Stimulated activated CD4-positive, alpha-beta T cell treated with anti-CD3 and anti-CD28 coated beads, Interleukin-2, amount 100 ng/mL, for 4 hours (primary cell): ENCODE results near the gene NSUN6.
"Not testable (repeated sequence)": the region's sequence is repeated elsewhere in the genome, so short reads cannot be mapped to it uniquely, and the experiment has no call there.

Experiments used
- DNase-seq: peaks from one replicate; pipeline ENCODE4 v3.0.0-alpha.2; 2020; ENCODE audit warnings: low read depth

The NSUN6 gene

DNA sequence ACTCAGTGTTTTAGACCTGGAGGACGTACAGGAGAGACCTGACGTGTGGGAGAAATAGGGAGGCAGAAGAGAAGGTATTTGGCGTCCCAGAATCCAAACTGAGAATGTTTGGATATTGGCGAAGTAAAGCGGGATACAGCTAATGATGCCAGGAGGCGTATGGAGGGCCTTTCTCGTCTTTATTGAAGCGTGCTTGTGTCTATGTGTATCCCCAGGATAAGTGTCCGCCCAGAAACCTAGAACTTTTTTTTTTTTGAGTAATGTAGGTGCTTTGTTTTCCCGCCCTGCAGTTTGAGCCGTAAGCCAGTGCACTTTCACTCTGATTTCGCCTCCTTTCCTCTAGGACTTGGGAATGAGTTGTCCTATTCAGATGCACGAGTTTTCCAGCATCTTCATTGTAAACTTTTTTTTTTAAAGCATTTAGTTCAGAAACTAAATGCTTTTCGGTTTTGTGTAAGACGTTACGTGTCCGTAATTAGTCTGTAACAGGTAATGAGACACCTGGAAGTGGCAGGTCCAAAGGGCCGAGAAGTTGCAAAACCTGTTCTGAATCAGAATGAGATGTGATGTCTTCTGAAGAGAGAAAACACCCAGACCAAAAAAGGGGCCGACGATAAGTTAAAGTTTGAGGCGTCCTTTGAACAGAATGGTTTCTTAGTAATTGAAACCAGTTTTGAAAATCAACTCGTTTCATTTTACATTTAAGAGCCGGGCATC lies 8.6 kb upstream of the NSUN6 start:
- DNase-seq, result no peak

DNA sequence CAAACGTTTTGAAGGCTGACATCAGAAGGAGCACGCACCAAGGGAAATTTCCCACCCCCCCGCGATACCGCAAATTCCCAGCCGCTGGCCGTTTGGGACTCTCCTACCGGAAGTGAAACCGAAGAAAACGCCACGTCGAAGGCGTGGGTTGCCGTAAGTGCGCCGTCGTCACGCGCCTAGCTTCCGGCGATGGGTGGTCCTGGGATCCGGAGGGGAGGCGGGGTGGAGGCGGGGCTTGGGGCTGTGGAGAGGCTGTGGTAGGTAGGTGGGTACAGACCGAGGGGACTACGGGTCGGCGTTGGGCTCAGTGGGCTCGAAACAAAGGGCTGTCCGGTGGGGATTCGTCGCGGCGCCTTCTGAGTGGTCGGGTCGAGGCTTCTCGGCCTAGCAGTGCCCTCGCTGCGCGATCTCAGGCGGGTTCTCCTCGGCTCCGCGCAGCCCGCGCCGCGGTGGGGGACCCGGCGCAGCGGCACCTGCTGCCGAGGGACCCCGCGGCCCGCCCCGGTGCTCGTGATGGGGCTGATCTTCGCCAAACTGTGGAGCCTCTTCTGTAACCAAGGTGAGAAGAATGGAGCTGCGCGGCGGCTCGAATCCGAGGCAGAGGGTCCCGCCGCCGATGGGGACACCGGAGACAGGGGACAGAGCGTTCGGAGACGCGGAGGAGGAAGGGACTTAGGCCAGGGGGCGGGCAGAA lies 7.9 kb upstream of the NSUN6 start, which contains the start of gene ARL5B:
TSS of gene ARL5B (plus strand) at position 307 of the 694 bp plus-strand sequence. CDS start at position 514, 207 bp downstream.
- DNase-seq, result peak; percentile 95

DNA sequence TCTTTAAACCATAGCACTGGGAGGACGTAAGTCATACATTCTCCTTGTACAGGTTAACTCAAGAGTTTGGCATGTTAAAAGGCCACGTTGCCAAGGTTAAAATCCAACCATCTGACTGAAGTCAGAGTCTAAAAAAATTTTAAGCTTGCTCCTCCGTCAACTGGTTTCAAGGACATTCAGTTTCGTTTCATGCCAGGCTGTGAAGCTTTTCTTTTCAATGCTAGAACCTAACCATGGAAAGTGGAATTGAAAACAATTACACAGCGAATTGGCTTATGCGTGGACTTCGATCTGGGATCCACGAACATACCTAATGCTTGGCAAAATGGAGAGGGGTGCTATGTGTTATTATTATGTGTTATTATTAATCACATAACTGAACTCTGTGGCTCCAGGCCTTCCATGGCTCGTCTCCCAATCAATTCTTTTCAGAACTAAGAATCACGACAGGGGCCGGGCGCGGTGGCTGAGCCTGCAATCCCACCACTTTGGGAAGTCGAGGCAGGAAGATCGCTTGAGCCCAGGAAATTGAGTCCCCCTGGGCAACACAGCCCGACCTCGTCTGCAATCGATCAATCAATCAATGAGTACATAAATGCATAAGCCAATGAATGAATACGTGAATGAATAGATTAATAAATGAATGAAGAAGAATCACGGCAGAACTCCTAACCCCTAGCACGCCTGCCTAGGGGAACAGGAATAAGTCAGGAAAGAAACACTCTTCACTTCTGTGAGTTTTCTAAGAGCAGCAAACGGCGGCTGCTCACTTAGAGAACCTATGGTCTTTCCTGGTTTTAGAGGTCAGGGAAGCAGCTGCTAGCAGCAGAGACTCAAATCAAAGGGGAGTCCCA lies 7.1 kb upstream of the NSUN6 start:
- DNase-seq, result peak; percentile 31

DNA sequence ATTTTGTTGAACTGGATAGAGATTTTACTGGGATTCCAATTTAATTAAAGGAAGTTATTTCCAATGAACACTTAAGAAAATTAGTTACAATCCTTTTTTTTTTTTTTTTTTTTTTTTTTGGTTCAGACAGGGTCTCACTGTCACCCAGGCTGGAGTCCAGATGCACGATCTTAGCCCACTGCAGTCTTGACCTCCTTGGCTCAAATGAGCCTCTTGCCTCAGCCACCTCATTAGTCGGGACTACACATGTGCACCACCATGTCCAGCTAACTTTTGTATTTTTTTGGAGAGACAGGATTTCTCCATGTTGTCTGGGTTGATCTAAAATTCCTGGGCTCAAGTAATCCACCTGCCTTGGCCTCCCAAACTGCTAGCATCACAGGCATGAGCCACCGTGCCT lies 5.3 kb upstream of the NSUN6 start:
- no peak for DNase-seq

DNA sequence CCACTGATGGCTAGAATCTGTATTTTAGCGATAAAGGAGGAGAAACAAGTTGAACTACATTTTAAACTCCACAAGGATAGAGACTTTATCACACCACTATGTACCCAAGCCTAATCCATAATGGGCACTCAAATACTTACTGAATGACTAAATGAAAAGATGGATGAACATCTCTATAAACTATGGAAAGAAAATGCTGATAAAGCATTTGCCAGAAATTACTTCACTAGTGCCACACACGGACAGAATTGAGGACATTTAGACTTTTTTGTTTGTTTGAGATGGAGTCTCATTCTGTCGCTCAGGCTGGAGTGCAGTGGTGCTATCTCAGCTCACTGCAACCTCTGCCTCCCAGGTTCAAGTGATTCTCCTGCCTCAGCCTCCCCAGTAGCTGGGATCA lies 1.7 kb upstream of the NSUN6 start:
- DNase-seq, result no peak

DNA sequence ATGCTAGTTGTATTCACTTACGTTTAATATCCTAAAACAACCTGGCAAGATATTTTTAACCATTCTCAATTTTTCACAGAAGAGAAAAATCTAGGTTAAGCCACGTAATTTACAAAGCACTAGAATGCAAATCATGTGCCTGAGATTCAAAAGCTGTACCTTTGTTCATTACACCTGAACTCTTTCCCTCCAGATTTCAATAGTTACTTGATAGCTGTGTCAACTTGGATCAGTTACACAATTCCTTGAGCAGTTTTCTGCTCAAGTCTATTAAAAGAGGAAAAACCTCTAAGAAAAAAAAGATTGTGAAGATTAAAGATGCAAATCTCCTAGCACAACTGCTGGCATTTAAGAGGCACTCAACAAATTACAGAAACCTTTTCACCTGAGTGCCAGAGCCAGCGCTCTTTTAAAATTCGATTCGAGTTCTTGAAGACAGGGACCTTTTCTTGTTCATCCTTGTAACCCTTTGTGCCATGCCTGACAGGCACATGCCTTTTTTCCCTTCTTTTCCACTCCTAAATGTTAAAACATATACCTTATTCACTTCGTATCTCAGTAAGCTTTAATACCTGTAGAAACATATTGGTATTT lies 886 bp downstream of the NSUN6 start:
- DNase-seq, result no peak

DNA sequence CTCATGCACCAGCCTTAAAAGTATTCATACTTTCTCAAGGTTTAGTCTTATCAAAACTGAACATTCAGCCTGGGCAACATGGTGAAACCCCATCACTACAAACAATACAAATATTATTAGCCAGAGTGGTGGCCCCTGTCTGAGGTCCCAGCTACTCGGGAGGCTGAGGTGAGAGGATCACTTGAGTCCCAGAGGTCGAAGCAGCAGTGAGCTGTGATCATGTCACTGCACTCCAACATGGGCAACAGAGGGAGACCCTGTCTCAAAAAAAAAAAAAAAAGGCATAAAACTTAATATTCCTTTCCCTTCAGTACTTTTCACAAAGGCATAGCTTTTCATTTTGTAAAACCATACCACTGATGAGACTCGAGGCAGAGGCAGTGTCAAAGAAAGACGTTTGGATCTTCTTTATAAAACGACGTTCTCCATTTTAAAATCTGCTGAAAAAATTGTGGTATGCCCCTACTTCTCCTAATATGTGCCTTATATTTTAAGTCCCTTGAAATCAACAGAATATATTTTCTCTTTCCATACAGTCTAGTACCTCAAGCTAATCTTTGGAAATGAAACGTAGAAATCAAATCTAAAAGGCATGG lies 1.9 kb downstream of the NSUN6 start:
- no peak for DNase-seq

DNA sequence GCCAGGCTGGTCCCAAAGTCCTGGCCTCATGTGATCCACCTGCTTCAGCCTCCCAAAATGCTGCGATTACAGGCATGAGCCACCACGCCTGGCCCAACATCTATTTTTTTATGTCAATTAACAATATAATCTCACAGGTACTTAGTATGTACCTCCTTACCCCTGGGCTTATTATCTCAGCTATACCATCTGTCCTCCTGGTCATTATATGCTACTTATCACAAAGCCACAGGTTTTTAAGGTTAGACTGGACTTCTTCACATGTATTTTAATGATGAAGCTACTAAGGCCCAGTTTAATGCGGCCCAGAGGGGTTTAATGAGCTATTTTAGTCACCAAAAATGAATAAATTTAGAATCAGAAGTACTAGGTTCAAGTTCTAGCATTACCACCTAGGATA lies 3.4 kb downstream of the NSUN6 start:
- DNase-seq, result no peak

DNA sequence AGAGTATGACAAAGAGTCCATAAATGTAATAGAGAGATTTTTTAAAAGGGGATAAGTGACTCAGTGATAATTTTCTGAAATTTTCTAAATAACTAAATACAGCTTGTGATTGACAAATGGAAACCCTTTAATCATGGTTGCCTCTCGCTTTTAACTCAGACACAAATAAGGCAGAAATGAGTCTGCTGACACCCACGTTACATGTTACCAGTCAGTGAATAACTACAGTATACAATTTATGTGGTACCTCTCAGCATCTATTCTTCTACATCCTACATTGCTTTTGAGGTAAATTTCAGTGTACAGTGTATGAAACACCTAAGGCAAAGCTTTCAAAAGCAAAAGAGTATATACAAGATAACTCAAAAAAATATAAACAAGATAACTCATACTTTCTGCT lies 4.2 kb downstream of the NSUN6 start:
- no peak for DNase-seq

DNA sequence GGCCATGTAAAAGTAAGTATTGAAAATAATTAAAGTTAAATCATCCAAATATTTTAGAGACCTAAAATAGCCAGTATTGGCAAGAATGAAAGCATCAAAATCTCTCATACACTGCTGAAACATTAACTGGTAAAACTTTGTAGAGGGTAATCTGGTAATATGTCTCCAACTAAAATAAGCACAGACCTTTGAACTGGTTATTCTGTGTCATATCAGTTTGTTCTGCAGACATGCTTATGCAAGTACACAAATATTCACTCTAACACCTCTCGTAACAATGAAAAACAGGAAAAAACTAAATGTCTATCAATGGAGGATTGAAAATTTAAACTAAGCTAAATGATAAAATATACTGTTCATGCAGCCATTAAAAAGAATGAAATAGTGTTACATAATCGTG lies 11.7 kb downstream of the NSUN6 start:
- not testable (repeated sequence) for DNase-seq

DNA sequence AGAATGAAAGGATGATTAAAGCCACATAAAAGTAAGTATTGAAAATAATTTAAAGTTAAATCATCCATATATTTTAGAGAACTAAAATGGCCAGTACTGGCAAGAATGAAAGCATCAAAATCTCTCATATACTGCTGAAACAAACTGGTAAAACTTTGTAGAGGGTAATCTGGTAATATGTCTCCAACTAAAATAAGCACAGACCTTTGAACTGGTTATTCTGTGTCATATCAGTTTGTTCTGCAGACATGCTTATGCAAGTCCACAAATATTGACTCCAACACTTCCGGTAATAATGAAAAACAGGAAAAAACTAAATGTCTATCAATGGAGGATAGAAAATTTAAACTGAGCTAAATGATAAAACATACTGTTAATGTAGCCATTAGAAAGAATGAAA lies 14.0 kb downstream of the NSUN6 start:
- DNase-seq, result not testable (repeated sequence)

DNA sequence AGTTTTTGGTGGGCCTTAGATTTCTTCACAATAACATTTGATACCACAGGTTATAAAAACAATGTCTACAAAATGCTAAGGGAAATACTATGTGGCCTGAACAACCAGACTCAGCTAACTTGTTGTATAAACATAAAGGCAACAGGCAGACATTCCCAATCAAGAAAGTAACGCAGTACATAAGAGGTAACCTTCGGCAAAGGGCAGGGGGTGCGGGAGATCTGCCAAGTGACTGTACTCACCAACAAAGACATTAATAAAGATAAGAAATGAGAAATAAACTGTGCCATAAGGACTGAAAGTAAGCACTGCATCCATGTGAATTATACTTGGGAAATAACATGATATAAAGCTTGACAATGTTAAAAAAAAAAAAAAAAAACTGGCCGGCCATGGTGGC lies 15.4 kb downstream of the NSUN6 start:
- DNase-seq, result no peak

DNA sequence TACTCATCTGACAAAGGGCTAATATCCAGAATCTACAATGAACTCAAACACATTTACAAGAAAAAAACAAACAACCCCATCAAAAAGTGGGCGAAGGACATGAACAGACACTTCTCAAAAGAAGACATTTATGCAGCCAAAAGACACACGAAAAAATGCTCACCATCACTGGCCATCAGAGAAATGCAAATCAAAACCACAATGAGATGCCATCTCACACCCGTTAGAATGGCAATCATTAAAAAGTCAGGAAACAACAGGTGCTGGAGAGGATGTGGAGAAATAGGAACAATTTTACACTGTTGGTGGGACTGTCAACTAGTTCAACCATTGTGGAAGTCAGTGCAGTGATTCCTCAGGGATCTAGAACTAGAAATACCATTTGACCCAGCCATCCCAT lies 18.9 kb downstream of the NSUN6 start:
- not testable (repeated sequence) for DNase-seq

DNA sequence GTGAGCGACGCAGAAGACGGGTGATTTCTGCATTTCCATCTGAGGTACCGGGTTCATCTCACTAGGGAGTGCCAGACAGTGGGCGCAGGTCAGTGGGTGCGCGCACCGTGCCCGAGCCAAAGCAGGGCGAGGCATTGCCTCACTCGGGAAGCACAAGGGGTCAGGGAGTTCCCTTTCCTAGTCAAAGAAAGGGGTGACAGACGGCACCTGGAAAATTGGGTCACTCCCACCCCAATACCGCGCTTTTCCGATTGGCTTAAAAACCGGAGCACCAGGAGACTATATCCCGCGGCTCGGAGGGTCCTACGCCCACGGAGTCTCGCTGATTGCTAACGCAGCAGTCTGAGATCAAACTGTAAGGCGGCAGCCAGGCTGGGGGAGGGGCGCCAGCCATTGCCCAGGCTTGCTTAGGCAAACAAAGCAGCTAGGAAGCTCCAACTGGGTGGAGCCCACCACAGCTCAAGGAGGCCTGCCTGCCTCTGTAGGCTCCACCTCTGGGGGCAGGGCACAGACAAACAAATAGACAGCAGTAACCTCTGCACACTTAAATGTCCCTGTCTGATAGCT lies 23.9 kb downstream of the NSUN6 start:
- DNase-seq, result peak; percentile 63

DNA sequence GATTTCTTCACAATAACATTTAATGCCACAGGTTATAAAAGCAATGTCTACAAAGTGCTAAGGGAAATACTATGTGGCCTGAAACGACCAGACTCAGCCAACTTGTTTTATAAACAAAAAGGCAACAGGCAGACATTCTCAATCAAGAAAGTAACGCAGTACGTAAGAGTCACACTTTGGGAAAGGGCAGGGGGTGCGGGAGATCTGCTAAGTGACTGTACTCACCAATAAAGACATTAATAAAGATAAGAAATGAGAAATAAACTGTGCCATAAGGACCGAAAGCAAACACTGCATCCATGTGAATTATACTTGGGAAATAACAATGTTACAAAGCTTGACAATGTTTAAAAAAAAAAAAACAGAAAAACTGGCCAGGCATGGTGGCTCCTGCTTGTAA lies 25.5 kb downstream of the NSUN6 start:
- no peak for DNase-seq

DNA sequence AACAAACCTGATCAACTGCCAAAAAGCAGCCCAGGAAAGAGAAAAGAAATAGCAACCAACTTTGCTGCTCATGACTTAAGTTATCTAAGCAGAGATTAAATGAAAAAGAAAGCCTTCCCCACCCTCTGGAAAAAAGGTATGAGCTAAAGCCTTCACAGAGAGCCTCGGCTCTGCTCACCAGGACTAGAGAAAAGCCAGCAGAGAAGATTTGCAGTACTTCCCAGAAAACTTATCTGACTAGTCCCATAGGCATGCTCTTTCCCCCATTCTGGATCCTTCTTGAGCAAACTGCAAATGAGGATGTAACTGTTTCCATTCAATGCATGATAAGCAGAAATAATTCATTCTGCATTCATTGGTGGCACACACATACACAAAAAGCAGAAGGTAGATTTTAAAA lies 27.7 kb downstream of the NSUN6 start:
- not testable (repeated sequence) for DNase-seq

DNA sequence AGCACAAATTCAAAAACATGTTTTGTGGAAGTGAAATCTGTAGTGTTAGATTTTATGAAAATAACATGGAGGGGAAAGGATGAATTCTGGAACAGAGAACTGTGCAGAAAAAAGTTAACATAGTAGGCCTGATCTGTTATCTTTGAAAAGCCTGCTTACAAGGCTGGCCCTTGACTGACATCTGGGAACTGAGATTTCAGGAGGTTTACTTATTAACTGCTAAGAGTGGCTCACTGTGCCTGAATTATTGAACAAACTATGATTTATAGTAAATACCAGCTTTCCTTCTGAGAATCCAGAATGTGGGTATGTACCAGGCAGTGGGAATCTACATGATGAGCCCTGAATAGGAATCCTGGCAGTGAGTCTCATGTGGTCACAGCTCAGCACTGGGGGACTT lies 30.5 kb downstream of the NSUN6 start:
- no peak for DNase-seq

DNA sequence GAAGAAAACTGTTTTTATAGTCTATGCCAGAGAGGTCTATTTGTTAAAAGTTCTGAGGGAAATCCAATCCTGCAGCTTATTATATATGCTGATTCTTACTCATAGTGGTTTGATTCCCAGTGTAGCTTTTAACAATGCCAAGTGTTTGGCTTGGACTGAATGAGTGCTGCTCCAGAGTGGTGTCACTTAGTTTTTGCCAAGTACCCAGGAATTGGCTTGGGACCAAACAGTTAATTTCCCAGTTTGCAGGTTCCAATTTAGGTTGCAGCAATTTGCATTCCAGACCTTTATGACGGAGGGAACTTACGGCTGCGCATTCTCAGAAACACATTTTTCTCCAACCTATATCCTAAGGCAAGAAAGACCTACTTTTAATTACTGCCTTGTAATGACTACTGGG lies 32.4 kb downstream of the NSUN6 start:
- no peak for DNase-seq

DNA sequence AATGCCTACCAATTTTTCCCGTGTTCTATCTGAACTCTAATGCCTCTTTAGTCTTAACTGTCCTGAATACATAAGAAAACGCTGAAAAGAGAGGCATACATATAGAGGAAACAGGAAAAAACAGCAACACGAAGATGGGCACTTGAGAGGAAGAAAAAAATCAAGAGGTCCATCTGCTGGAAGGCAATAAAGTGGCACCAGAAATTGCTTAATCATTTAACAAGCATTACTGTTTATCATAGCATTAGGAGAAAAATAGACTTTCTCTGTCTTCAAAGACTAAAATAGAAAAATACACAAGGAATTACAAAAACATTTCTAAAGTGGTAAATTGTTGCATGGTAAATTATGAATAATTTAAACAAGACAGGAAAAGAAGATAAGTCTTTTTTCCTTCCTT lies 35.0 kb downstream of the NSUN6 start:
- no peak for DNase-seq

DNA sequence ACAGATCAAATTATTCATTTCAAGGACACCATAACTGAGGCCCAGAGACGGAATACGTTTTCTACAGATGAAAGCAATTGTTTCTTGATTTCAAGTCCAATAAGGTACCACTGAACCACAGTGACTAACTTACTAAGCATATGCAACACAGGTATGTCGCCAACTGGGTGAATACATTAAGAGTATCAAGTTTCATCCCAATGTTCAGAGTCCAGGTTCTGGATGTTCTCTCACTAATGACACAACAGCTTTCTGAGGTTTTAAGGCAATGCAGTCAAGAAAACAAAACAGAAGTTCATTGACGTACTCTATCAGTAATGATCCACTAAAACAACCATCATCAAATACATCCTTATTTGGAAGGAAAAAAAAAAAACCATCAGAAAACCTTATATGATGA lies 35.8 kb downstream of the NSUN6 start:
- DNase-seq, result no peak

DNA sequence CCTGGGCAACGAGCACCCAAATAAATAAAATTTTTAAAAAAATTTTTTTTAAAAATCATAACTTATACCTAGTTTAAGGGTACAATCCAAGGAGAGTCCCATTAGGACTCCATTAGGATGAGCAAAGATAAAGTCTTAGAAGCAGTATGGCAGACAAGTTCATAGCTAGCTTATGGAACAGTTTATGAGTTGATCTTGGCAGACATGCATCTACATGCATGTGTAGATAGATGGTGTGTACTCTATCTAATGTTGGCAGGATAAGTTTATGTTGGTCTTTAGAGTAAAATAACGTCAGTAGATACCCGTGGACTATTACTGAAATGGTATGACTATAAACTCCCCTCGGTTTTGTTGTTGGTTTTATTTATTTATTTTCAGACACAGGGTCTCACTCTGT lies 40.2 kb downstream of the NSUN6 start:
- DNase-seq, result no peak

DNA sequence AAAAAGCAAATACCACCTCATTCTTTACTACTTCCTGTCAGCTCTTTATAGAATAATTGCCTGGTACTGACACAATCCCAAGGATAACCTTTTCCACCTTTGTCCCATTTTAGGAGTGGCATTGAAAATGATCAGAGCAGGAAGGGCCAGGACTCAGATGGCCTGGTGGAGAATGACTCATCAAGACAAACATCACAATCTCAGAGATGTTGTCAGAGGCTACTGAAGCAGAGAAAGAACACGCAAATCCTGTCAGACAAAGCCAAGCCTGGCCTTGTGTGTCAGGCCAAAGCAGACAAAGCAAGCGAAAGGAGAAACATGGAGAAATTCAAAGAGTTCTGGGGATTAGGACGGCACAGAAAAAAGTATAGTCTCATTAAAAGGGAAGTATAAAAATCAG lies 40.9 kb downstream of the NSUN6 start:
- no peak for DNase-seq
